Gastroesophageal sphincter (tissue), 4 donors: Measurements from ENCODE around the gene ADAMTS12. TPM values are rescaled to one million over a fixed set of nuclear protein-coding genes. Genes with fewer than 3 reads are reported as not detected.
"Not testable (repeated sequence)": the region's sequence is repeated elsewhere in the genome, so short reads cannot be mapped to it uniquely, and the experiment has no call there.

ENCODE experiments used
- ATAC-seq: fragments of 150-250 bp; one replicate; pipeline ENCODE4 v1.9.1; 2016; ENCODE audit warnings: mild to moderate bottlenecking, moderate library complexity
- H3K27ac ChIP-seq, 4 donors: fragments of 200-600 bp; sonication (generic) in 3 of 4; 1 replicate in 3 of 4; 2 replicates in 1 of 4; pipeline ENCODE4 v1.5.1; 2016 to 2019
- H3K27me3 ChIP-seq: fragments of 200-600 bp; sonication (generic); one replicate; pipeline ENCODE4 v1.5.1; 2019
- H3K36me3 ChIP-seq, 2 donors: fragments of 200-600 bp; sonication (generic); one replicate each; pipeline ENCODE4 v1.5.1; 2019; ENCODE audit warnings: control low read depth in 1 of 2
- H3K4me1 ChIP-seq, 3 donors: fragments of 200-600 bp; sonication (generic); 1 replicate in 2 of 3; 2 replicates in 1 of 3; pipeline ENCODE4 v1.5.1; 2016 to 2019; ENCODE audit warnings: control low read depth in 2 of 3
- H3K4me3 ChIP-seq, 2 donors: fragments of 200-600 bp; sonication (generic); one replicate each; pipeline ENCODE4 v1.5.1; 2019; ENCODE audit warnings: mild to moderate bottlenecking in 1 of 2, moderate library complexity in 1 of 2
- H3K9me3 ChIP-seq, 3 donors: fragments of 200-600 bp; sonication (generic); one replicate each; pipeline ENCODE4 v1.5.1; 2017 to 2019; ENCODE audit warnings: control low read depth in 2 of 3
- EP300 ChIP-seq: sonication (generic); formaldehyde crosslinking; IDR thresholded peaks from one replicate; pipeline ENCODE4 v1.6.1; 2017; ENCODE audit warnings: antibody characterized with exemption, mild to moderate bottlenecking
- POLR2A ChIP-seq, 2 donors: fragments of 450-650 bp; IDR thresholded peaks; one replicate each; pipeline ENCODE4 v1.6.1; 2017; ENCODE audit warnings: antibody characterized with exemption in 2 of 2, mild to moderate bottlenecking in 2 of 2, moderate library complexity in 1 of 2
- POLR2AphosphoS5 ChIP-seq: sonication (generic); formaldehyde crosslinking; IDR thresholded peaks from one replicate; pipeline ENCODE4 v1.6.1; 2017; ENCODE audit warnings: antibody characterized with exemption
- WGBS, 2 donors: methylation state at CpG; one replicate each; pipeline ENCODE4 v1.1.5; 2018; ENCODE audit warnings: low coverage in 1 of 2; 5-methylcytosine and 5-hydroxymethylcytosine counted together
- total RNA-seq, 4 donors: library from RNA; depleted of rRNA; stranded (reverse); fragments of >200 nt; gene quantifications; one replicate each; pipeline ENCODE4 v1.1.0, GENCODE V29; 2016
- TF ChIP-seq, protein P1 (sequence below), 4 experiments: fragments of 200-600 bp in 2 of 4; fragments of 450-650 bp in 2 of 4; sonication (generic) in 1 of 4; IDR thresholded peaks; one replicate each; pipeline ENCODE4 v1.5.1; 2017 to 2019; ENCODE audit warnings: antibody characterized with exemption in 4 of 4, mild to moderate bottlenecking in 2 of 4, moderate library complexity in 2 of 4

The ADAMTS12 gene
- total RNA-seq, 4 donors from 2014 or later = 2.6 to 6.5 (median 5.2) TPM

DNA sequence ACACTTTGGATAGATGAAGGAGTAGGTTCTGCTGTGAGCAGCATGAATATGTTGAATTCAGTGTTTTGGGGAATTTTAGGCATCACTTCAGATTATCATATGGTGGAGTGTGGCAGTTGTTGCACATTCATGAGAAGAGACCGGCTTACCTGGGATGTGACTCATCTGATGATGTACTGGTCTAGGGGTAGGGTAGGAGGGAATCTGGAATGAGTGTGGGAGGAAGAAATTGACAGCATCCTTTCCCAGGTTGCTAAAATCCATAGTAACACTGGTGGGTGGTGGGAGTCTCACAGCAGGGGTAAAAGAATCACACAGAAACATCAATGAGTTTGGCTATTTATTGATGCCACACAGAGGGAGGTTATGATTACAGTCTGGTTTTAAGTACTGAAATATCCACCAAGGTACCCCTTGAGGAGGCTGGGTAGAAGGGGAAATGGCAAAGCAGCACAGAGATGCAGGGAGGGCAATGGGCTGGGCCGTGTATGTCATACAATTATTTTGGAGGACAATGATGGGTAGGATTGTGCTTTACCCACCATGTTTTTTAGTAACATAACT is 368.5 kb downstream of the ADAMTS12 start:
- Histone ChIP-seq H3K27me3 (no peaks in the 10 kb centered on the region), H3K4me1 (peaks cover 0 to 14% (median 0%) of the 10 kb centered on the region in 3 donors), H3K27ac (no peak overlapping the region), H3K36me3 (no peaks in the 10 kb centered on the region), H3K9me3 (no peaks in the 10 kb centered on the region), H3K4me3 (no peak overlapping the region)
- ATAC-seq = no peak
- 89 to 95% methylated on average over 1 to 2 of the region's 2 CpGs for WGBS, 2 donors
- TF ChIP-seq POLR2AphosphoS5 = no peak
- no peak for TF ChIP-seq EP300
- TF ChIP-seq, protein P1, sequence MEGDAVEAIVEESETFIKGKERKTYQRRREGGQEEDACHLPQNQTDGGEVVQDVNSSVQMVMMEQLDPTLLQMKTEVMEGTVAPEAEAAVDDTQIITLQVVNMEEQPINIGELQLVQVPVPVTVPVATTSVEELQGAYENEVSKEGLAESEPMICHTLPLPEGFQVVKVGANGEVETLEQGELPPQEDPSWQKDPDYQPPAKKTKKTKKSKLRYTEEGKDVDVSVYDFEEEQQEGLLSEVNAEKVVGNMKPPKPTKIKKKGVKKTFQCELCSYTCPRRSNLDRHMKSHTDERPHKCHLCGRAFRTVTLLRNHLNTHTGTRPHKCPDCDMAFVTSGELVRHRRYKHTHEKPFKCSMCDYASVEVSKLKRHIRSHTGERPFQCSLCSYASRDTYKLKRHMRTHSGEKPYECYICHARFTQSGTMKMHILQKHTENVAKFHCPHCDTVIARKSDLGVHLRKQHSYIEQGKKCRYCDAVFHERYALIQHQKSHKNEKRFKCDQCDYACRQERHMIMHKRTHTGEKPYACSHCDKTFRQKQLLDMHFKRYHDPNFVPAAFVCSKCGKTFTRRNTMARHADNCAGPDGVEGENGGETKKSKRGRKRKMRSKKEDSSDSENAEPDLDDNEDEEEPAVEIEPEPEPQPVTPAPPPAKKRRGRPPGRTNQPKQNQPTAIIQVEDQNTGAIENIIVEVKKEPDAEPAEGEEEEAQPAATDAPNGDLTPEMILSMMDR (IDR thresholded peaks at IDR 0.05) = no peak
- TF ChIP-seq POLR2A (IDR thresholded peaks at IDR 0.05) = no peak

DNA sequence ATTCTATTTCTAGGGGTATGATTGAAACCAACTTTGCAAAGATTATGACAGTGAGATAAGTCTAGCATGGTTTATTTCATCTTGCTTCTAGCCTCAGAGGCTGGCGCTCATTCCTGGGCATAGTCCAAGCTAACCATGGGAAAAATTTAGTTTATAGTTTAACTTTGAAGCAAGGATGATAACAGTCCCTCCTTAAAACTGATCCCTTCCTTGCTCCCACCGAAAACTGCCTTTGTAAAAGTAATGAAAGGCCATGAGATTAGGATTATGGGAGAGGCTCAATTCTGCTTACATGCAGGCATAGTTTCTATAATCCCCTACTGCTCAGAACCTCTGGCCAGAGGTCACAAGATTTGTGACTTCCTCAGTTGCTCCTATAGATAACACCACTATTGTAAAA is 375.4 kb downstream of the ADAMTS12 start:
- Histone ChIP-seq H3K36me3 (no peaks in the 10 kb centered on the region), H3K27ac (no peak overlapping the region), H3K4me1 (peaks cover 0 to 17% (median 0%) of the 10 kb centered on the region in 3 donors), H3K27me3 (no peaks in the 10 kb centered on the region), H3K9me3 (no peaks in the 10 kb centered on the region), H3K4me3 (no peak overlapping the region)
- no peak for ATAC-seq
- 36 to 37% methylated on average over 2 of the region's 2 CpGs for WGBS, 2 donors
- TF ChIP-seq, protein P1 (IDR thresholded peaks at IDR 0.05) = no peak
- TF ChIP-seq POLR2AphosphoS5 (no peak), EP300 (no peak), POLR2A (IDR thresholded peaks at IDR 0.05) (no peak)

DNA sequence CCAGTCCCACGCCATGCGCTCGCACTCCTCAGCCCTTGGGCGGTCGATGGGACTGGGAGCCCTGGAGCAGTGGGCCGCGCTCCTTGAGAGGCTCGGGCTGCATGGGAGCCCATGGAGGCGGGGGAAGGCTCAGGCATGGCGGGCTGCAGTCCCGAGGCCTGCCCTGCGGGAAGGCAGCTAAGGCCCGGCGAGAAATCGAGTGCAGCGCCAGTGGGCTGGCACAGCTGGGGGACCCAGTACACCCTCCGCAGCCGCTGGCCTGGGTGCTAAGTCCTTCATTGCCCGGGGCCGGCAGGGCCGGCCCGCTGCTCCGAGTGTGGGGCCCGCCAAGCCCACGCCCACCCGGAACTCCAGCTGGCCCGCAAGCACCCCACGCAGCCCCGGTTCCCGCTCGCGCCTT is 376.4 kb downstream of the ADAMTS12 start:
- no CpG with 5 or more reads among the region's 32 CpGs for WGBS, 2 donors
- peaks cover 0 to 17% (median 0%) of the 10 kb centered on the region in 3 donors for H3K4me1 ChIP-seq
- not testable (repeated sequence) for H3K4me3 ChIP-seq, H3K9me3 ChIP-seq, ATAC-seq, H3K27me3 ChIP-seq, H3K27ac ChIP-seq, H3K36me3 ChIP-seq

DNA sequence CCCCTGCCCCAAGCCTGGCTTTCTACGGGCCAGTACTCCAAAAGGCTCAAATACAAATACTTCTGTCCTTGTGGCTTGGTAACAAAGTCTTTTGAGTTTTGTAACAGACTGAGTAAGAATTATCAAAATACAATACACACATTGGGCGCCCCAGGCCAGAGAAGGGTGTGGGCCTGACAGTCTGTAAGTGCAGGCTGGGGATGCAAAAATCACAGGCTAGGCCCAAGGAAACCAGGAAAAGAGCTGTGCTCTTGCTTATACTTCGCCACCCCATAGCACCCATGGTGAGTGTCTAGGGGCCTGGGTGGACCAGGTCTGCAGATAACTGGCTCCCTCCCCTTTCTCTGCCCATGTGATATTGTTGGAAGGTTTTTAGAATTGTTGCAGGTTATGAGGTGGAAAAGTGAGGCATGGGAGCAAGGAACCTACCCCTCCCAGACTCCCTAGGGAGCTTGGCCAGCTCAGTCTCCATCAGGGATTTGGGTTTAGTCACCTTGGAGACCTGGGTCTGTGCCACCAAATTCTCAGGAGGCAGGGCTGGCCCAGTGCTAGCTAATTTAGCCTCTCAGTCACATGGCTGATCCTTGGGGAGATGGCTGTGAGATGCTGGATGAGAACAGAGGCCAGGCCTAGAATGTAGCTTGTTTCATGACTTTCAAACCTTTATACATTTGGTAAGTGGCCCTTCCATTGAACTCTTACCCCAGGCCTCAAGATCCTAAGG is 378.2 kb downstream of the ADAMTS12 start:
- no peak overlapping the region for H3K27ac ChIP-seq
- no peak for ATAC-seq
- H3K4me3 ChIP-seq = no peak overlapping the region
- H3K4me1 ChIP-seq = peaks cover 0 to 17% (median 0%) of the 10 kb centered on the region in 3 donors
- no peak for TF ChIP-seq POLR2A (IDR thresholded peaks at IDR 0.05)
- TF ChIP-seq EP300 = no peak
- TF ChIP-seq, protein P1 (IDR thresholded peaks at IDR 0.05) = no peak
- no peaks in the 10 kb centered on the region for H3K9me3 ChIP-seq
- no peaks in the 10 kb centered on the region for H3K36me3 ChIP-seq
- no peaks in the 10 kb centered on the region for H3K27me3 ChIP-seq
- WGBS, 2 donors = 70 to 89% methylated on average over 2 of the region's 3 CpGs

DNA sequence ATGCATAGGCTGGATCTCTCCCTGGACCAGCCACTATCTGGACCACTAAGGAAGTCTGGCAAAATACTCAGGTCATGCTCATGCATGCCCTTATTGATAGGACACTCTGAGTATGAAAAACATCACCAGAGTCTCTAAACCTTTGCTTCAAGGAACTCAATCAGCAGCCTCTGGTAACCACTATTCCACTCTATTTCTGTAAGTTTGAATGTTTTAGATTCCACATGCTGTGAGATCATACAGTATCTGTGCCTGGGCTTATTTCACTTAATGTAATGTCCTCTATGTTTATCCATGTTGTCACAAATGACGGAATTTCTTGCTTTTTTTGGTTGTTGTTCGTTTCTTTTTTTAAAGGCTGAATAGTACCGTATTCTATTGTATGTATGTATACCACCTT is 382.8 kb downstream of the ADAMTS12 start:
- H3K36me3 ChIP-seq = no peaks in the 10 kb centered on the region
- H3K27me3 ChIP-seq = no peaks in the 10 kb centered on the region
- no peaks in the 10 kb centered on the region for H3K9me3 ChIP-seq
- WGBS, 2 donors = 40 to 54% methylated on average over 3 of the region's 3 CpGs
- no peak overlapping the region for H3K4me3 ChIP-seq
- H3K27ac ChIP-seq = no peak overlapping the region
- ATAC-seq = no peak
- no peak for TF ChIP-seq POLR2A (IDR thresholded peaks at IDR 0.05)
- TF ChIP-seq EP300 = no peak
- no peak for TF ChIP-seq POLR2AphosphoS5
- TF ChIP-seq, protein P1 (IDR thresholded peaks at IDR 0.05) = no peak
- peaks cover 0 to 6% (median 0%) of the 10 kb centered on the region in 3 donors for H3K4me1 ChIP-seq
